MM.1S (cell line): Measurements from ENCODE around the gene RNF125.

Experiments used
- EZH2phosphoT487 ChIP-seq: fragments of 300-600 bp; sonication (generic); IDR thresholded peaks from 2 replicates; pipeline ENCODE4 v1.6.1; 2018; ENCODE audit warnings: antibody characterized with exemption, low read length
- TF ChIP-seq, protein P1 (sequence below): fragments of 300-600 bp; sonication (generic); IDR thresholded peaks from 2 replicates; pipeline ENCODE4 v1.5.1; 2016; ENCODE audit warnings: antibody characterized with exemption, low read length, mixed read lengths

DNA sequence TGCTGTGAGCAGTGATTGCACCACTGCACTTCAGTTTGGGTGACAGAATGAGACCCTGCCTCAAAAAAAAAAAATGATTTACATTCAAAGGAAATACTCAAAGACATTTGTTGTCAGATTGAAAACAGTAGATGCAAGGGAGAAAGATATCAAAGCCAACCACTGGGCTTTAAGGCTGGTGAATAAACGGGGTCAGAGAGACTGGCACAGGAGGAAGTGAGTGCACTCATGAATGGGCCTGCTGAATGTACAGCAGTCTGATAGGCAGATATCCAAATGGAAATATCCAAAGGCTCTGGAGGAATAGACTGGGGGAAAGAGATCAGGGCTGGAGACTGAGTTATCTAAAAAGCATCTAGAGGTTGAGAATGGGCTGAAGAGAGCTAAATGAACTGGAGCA is 10.9 kb downstream of the RNF125 start:
- TF ChIP-seq EZH2phosphoT487, result no peak
- TF ChIP-seq, protein P1, sequence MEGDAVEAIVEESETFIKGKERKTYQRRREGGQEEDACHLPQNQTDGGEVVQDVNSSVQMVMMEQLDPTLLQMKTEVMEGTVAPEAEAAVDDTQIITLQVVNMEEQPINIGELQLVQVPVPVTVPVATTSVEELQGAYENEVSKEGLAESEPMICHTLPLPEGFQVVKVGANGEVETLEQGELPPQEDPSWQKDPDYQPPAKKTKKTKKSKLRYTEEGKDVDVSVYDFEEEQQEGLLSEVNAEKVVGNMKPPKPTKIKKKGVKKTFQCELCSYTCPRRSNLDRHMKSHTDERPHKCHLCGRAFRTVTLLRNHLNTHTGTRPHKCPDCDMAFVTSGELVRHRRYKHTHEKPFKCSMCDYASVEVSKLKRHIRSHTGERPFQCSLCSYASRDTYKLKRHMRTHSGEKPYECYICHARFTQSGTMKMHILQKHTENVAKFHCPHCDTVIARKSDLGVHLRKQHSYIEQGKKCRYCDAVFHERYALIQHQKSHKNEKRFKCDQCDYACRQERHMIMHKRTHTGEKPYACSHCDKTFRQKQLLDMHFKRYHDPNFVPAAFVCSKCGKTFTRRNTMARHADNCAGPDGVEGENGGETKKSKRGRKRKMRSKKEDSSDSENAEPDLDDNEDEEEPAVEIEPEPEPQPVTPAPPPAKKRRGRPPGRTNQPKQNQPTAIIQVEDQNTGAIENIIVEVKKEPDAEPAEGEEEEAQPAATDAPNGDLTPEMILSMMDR, result no peak
